Prostate gland (tissue), 2 donors: ENCODE results near the gene IQCC.

Source experiments
- POLR2A ChIP-seq: fragments of 450-650 bp; IDR thresholded peaks from one replicate; pipeline ENCODE4 v1.6.1; 2016; ENCODE audit warnings: antibody characterized with exemption, mild to moderate bottlenecking
- POLR2AphosphoS5 ChIP-seq: sonication (generic); formaldehyde crosslinking; IDR thresholded peaks from one replicate; pipeline ENCODE4 v1.6.1; 2017; ENCODE audit warnings: antibody characterized with exemption
- TF ChIP-seq, protein P1 (sequence below), 4 experiments: fragments of 200-600 bp in 2 of 4; fragments of 450-650 bp in 2 of 4; sonication (generic) in 2 of 4; IDR thresholded peaks; 1 replicate in 3 of 4; 2 replicates in 1 of 4; pipeline ENCODE4 v1.5.1; 2016 to 2019; ENCODE audit warnings: antibody characterized with exemption in 4 of 4, mild to moderate bottlenecking in 2 of 4, moderate library complexity in 2 of 4

DNA sequence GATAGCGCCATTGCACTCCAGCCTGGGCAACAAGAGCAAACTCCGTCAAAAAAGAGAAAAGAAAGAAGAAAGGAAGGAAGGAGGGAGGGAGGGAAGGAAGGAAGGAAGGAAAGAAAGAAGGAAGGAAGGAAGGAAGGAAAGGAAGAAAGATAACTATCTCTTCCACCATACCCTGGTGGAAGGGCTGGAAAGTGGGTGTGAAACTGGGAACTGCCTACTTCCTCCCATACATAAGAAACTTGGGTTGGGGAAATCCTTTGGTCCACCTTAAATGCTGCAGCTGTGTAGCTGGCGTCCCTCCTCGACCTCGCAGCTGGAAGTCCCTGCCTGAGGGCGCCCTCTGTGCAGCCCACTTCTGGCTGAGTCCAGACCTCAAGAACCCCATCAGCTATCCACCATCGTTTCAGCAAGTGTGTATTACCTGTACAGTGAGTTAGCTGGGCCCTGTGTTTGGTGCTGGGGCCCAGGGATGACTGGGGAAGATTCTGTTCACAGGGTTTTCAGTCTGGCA, 36.9 kb downstream of the IQCC start:
- TF ChIP-seq, protein P1, sequence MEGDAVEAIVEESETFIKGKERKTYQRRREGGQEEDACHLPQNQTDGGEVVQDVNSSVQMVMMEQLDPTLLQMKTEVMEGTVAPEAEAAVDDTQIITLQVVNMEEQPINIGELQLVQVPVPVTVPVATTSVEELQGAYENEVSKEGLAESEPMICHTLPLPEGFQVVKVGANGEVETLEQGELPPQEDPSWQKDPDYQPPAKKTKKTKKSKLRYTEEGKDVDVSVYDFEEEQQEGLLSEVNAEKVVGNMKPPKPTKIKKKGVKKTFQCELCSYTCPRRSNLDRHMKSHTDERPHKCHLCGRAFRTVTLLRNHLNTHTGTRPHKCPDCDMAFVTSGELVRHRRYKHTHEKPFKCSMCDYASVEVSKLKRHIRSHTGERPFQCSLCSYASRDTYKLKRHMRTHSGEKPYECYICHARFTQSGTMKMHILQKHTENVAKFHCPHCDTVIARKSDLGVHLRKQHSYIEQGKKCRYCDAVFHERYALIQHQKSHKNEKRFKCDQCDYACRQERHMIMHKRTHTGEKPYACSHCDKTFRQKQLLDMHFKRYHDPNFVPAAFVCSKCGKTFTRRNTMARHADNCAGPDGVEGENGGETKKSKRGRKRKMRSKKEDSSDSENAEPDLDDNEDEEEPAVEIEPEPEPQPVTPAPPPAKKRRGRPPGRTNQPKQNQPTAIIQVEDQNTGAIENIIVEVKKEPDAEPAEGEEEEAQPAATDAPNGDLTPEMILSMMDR (IDR thresholded peaks at IDR 0.05) = no peak
- no peak for TF ChIP-seq POLR2A
- no peak for TF ChIP-seq POLR2AphosphoS5
